Muscle of back (tissue), 11 donors: ENCODE data around the gene CDC14B. TPM values are rescaled to one million over a fixed set of nuclear protein-coding genes. Genes with fewer than 3 reads are reported as not detected.
A peak's percentile ranks its signal among the peaks of the same experiment; 100 is the strongest.
"Not testable (repeated sequence)": the region's sequence is repeated elsewhere in the genome, so short reads cannot be mapped to it uniquely, and the experiment has no call there.

Experiments
- DNase-seq, 3 donors: peaks; one replicate each; pipeline versions ENCODE4 v3.0.0 to v3.0.0-alpha.2; 2013
- polyA plus RNA-seq, 10 donors: library from polyadenylated mRNA; unstranded; fragments of 120-200 nt; gene quantifications; one replicate each; pipeline ENCODE4 v1.2.1, GENCODE V29; 2013; ENCODE audit not compliant: insufficient read length in 10 of 10

Gene CDC14B
- polyA plus RNA-seq, 10 donors: 10.6 to 18.8 (median 14.8) TPM

GRCh38 chr9:96587338-96588315 lies 32.0 kb downstream of the CDC14B start:
- no peak for DNase-seq

GRCh38 chr9:96585426-96585825 lies 34.2 kb downstream of the CDC14B start:
- DNase-seq: no peak

- DNase-seq: not testable (repeated sequence)
These were observed 37.4 kb downstream of the CDC14B start for GRCh38 chr9:96582199-96582598.

- DNase-seq: no peak
These were observed 37.9 kb downstream of the CDC14B start for GRCh38 chr9:96581786-96582185.

GRCh38 chr9:96581301-96581700 lies 38.3 kb downstream of the CDC14B start:
- DNase-seq: no peak

- no peak for DNase-seq
These were observed 44.7 kb downstream of the CDC14B start for GRCh38 chr9:96574931-96575351.

GRCh38 chr9:96574455-96574854 lies 45.2 kb downstream of the CDC14B start:
- DNase-seq: no peak

GRCh38 chr9:96567203-96567700 lies 52.4 kb downstream of the CDC14B start:
- no peak for DNase-seq

GRCh38 chr9:96566498-96567202 lies 53.0 kb downstream of the CDC14B start:
- peak; percentile 44 to 87 (median 67) for DNase-seq

- peak; percentile 17 to 60 (median 33) for DNase-seq
These were observed 53.8 kb downstream of the CDC14B start for GRCh38 chr9:96565671-96566497.

- DNase-seq: no peak
These were observed 55.4 kb downstream of the CDC14B start for GRCh38 chr9:96564217-96564616.

- no peak for DNase-seq
These were observed 60.2 kb downstream of the CDC14B start for GRCh38 chr9:96559339-96559943.

GRCh38 chr9:96557921-96558320 lies 61.7 kb downstream of the CDC14B start:
- no peak for DNase-seq

GRCh38 chr9:96556701-96557461 lies 62.8 kb downstream of the CDC14B start:
- DNase-seq: no peak

- peak in 2 of 3 donors; percentile 30 to 34 for DNase-seq
These were observed 63.9 kb downstream of the CDC14B start for GRCh38 chr9:96555567-96556386.

GRCh38 chr9:96554801-96555566 lies 64.7 kb downstream of the CDC14B start:
- DNase-seq: peak in 1 of 3 donors; percentile 10

GRCh38 chr9:96554326-96554725 lies 65.3 kb downstream of the CDC14B start:
- DNase-seq: peak in 1 of 3 donors; percentile 27

- peak in 1 of 3 donors; percentile 61 for DNase-seq
These were observed 66.6 kb downstream of the CDC14B start for GRCh38 chr9:96553070-96553469.

GRCh38 chr9:96551403-96551802 lies 68.2 kb downstream of the CDC14B start:
- no peak for DNase-seq
